Fibroblast of lung (primary cell): ENCODE results near the gene USP17L5.
"Not testable (repeated sequence)": the region's sequence is repeated elsewhere in the genome, so short reads cannot be mapped to it uniquely, and the experiment has no call there.

Experiments
- CTCF ChIP-seq, 2 donors: IDR thresholded peaks in 1 of 2; conservative IDR thresholded peaks in 1 of 2; 1 replicate in 1 of 2; 2 replicates in 1 of 2; pipeline ENCODE4 v1.5.1; 2011 to 2012; ENCODE audit warnings: low read length in 2 of 2, control low read depth in 1 of 2, inconsistent platforms in 1 of 2, low read depth in 1 of 2, mild to moderate bottlenecking in 1 of 2
- EZH2 ChIP-seq: IDR thresholded peaks from 2 replicates; pipeline ENCODE4 v1.5.1; 2012; ENCODE audit warnings: low read length, control low read depth, mild to moderate bottlenecking; ENCODE audit errors: missing control alignments

- TF ChIP-seq CTCF (conservative IDR thresholded peaks at IDR 0.05 in 1 of 2, IDR thresholded peaks at IDR 0.05 in 1 of 2; ENCODE audit: low read depth in 1 of 2, low read length in 2 of 2); EZH2: not testable (repeated sequence)
Measured at GRCh38 chr4:9379881-9380280, 40.7 kb downstream of the USP17L5 start.
